Heart right ventricle (tissue), 16 donors: ENCODE results near the gene CELA3B. TPM values are rescaled to one million over a fixed set of nuclear protein-coding genes. Genes with fewer than 3 reads are reported as not detected.

Experiments used
- ATAC-seq, 8 donors: fragments of 200-7000 bp; cut with Tn5 transposase; one replicate each; pipeline ENCODE4 v1.9.1; 2020; ENCODE audit warnings: mild to moderate bottlenecking in 8 of 8, moderate library complexity in 8 of 8, moderate number of reproducible peaks in 1 of 8
- DNase-seq, 2 donors: peaks; one replicate each; pipeline ENCODE4 v3.0.0-alpha.2; 2020
- H3K27ac ChIP-seq, 10 donors: fragments of 200-600 bp; sonication (generic) in 2 of 10; one replicate each; pipeline versions ENCODE4 v1.5.0 to v1.8.0; 2020 to 2022; ENCODE audit warnings: mild to moderate bottlenecking in 3 of 10
- H3K27me3 ChIP-seq, 7 donors: fragments of 200-600 bp; one replicate each; pipeline ENCODE4 v1.8.0; 2021 to 2022; ENCODE audit warnings: mild to moderate bottlenecking in 2 of 7
- H3K36me3 ChIP-seq, 9 donors: fragments of 200-600 bp; sonication (generic) in 1 of 9; one replicate each; pipeline versions ENCODE4 v1.5.0 to v1.8.0; 2020 to 2022; ENCODE audit warnings: mild to moderate bottlenecking in 2 of 9
- H3K4me1 ChIP-seq, 9 donors: fragments of 200-600 bp; sonication (generic) in 1 of 9; one replicate each; pipeline versions ENCODE4 v1.5.0 to v1.8.0; 2020 to 2022; ENCODE audit warnings: mild to moderate bottlenecking in 4 of 9
- H3K4me3 ChIP-seq, 10 donors: fragments of 200-600 bp; sonication (generic) in 2 of 10; one replicate each; pipeline versions ENCODE4 v1.5.0 to v1.8.0; 2020 to 2022; ENCODE audit warnings: mild to moderate bottlenecking in 7 of 10, moderate library complexity in 2 of 10
- H3K9me3 ChIP-seq, 11 donors: fragments of 200-600 bp in 10 of 11; sonication (generic) in 2 of 11; one replicate each; pipeline versions ENCODE4 v1.5.0 to v1.8.0; 2013 to 2022; ENCODE audit warnings: mild to moderate bottlenecking in 2 of 11, control low read depth in 1 of 11, moderate library complexity in 1 of 11
- WGBS, 2 donors: extraction: QIAGEN DNeasy Blood & Tissue Kit; methylation state at CpG; one replicate each; pipeline ENCODE4 v1.1.7; 2013; ENCODE audit warnings: inconsistent platforms in 1 of 2; 5-methylcytosine and 5-hydroxymethylcytosine counted together
- intact Hi-C, 10 donors: fragments of 100-400 bp; cut with DNase I; formaldehyde crosslinking; loops; one replicate each; pipeline versions ENCODE4 v1.11.1 to v1.14.2; 2022
- polyA plus RNA-seq, 2 donors: library from polyadenylated mRNA; stranded (reverse); fragments of 200-250 nt; gene quantifications; one replicate each; pipeline ENCODE4 v1.2.3, GENCODE V29; 2013
- total RNA-seq, 10 donors: library from RNA; stranded (reverse); fragmentation: NEBNext Ultra II Directional in 3 of 10; extraction: Animal tissue kit (Norgen Biotek cat#: 25700) in 3 of 10; gene quantifications; one replicate each; pipeline versions ENCODE4 v1.2.1 to v1.2.4, GENCODE V29; 2021 to 2023
- TF ChIP-seq, protein P1 (sequence below), 9 donors: fragments of 200-600 bp; sonication (generic) in 2 of 9; IDR thresholded peaks; one replicate each; pipeline versions ENCODE4 v1.5.0 to v1.8.0; 2021 to 2022; ENCODE audit warnings: antibody characterized with exemption in 9 of 9, mild to moderate bottlenecking in 5 of 9, moderate library complexity in 1 of 9
- donor health status: Arrhythmogenic right ventricular cardiomyopathy.
- donor health status: ischemic (EF 13 %, LVEDD 7.1; RV severe dilation, severe dysfunction).
- donor health status: healthy with polysubstance abuse.
- donor health status: DM: no; HTN: yes; CAD: no.
- donor health status: DM: no; HTN: no; CAD: no.
- donor health status: ischemic (EF 25% LVEDD 6.9; RV normal size, moderate dysfunction).
- donor health status: ischemic (EF 25% LVEDD 5.7; RV mildly dilated, moderate dysfunction).
- donor health status: healthy.
- donor health status: DM: yes; HTN: yes; CAD: no.
- donor health status: Ischemic cardiomyopathy.
- donor health status: ischemic (EF 35%, LVEDD 5.7; RV mildly dilated, moderate dysfunction).
- donor health status: nonischemic (EF 11% LVEDD 7.7; RV severe dilation, severe dysfunction).
- donor health status: DM: yes; HTN: yes; CAD: no.
- donor health status: PGD.
- donor health status: ischemic (EF 29% LVEDD 5.4; RV normal size, mild dysfunction).
- donor health status: nonischemic (EF 23%, LVEDD 6.1; RV moderate dilation, normal function).

CELA3B gene
- total and polyA plus RNA-seq, 12 donors: 0.13 to 2.5 (median 1.3) TPM; not detected in 4

DNA sequence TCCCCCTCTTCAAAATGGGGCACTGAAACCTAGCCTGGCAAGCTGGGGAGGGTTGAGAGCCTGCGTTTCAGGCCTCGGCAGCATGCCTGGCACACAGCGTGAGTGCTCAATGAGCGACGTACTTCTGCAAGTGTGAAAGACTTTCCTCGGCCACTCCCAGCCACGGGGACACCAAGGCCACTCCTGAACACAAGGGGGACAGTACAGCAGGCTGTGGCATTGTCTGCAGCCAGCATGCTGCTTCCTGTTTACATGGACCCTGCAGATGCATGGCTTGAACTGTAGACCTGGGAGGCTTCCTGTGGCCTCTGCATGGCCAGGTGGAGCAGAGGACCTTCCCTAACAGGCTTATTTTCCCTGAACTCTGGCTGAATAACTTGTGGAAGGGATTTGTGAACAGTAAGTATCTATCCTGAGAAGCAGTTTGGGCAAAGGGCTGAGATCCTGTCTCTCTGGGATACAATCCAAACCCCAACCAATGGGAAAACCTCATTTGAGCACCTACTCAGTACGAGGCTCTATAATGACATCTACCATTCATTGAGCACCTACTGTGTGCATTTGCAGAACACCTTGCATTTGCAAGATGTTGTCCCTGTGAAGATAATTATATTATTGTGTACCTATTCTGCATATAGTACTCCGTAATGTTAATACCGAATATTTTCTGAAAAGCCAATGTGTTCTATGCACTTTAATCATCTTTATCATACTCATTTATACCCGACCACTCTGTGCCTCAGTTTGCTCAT, 29.8 kb upstream of the CELA3B start:
- Histone ChIP-seq H3K27ac (peak overlapping the region in 7 of 10 donors; percentile 16 to 65 (median 47)), H3K4me3 (no peak overlapping the region), H3K36me3 (no peaks in the 10 kb centered on the region), H3K9me3 (no peaks in the 10 kb centered on the region), H3K4me1 (peaks cover 0 to 46% (median 35%) of the 10 kb centered on the region in 9 donors), H3K27me3 (no peaks in the 10 kb centered on the region)
- ATAC-seq (peak; percentile 7 to 71 (median 36)), DNase-seq (peak in 1 of 2 donors; percentile 58)
- 52 to 58% methylated on average over 11 of the region's 11 CpGs for WGBS, 2 donors
- intact Hi-C loops: no loop called here
- TF ChIP-seq, protein P1, sequence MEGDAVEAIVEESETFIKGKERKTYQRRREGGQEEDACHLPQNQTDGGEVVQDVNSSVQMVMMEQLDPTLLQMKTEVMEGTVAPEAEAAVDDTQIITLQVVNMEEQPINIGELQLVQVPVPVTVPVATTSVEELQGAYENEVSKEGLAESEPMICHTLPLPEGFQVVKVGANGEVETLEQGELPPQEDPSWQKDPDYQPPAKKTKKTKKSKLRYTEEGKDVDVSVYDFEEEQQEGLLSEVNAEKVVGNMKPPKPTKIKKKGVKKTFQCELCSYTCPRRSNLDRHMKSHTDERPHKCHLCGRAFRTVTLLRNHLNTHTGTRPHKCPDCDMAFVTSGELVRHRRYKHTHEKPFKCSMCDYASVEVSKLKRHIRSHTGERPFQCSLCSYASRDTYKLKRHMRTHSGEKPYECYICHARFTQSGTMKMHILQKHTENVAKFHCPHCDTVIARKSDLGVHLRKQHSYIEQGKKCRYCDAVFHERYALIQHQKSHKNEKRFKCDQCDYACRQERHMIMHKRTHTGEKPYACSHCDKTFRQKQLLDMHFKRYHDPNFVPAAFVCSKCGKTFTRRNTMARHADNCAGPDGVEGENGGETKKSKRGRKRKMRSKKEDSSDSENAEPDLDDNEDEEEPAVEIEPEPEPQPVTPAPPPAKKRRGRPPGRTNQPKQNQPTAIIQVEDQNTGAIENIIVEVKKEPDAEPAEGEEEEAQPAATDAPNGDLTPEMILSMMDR (IDR thresholded peaks at IDR 0.05): peak in 5 of 9 donors; percentile 15 to 39 (median 22)

DNA sequence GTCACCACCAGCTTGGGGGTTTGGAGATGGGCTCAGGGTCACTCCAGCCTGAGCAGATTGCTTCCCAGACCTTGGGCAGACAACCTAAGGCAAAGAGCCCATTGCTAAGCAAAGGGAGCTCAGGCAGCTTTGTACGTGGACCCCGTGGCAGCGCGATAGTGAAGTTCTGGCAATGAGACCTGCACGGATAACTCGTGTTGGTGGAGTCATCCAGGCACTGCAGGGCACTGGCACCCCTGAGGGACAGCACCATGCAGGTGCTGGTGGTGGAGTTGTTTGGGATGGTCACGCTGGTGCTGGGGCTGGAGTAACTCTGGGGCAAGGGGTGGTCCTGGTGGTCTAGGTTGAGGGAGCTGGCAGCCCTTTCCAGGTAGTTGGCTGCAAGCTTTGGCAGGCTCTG, 26.1 kb upstream of the CELA3B start:
- WGBS, 2 donors: 95 to 96% methylated on average over 7 of the region's 7 CpGs
- Histone ChIP-seq H3K36me3 (no peaks in the 10 kb centered on the region), H3K4me1 (peaks cover 6 to 38% (median 20%) of the 10 kb centered on the region in 9 donors), H3K27me3 (no peaks in the 10 kb centered on the region), H3K27ac (no peak overlapping the region), H3K9me3 (no peaks in the 10 kb centered on the region), H3K4me3 (no peak overlapping the region)
- intact Hi-C loops: no loop called here
- ATAC-seq (no peak), DNase-seq (no peak)
- TF ChIP-seq, protein P1 (IDR thresholded peaks at IDR 0.05): no peak

DNA sequence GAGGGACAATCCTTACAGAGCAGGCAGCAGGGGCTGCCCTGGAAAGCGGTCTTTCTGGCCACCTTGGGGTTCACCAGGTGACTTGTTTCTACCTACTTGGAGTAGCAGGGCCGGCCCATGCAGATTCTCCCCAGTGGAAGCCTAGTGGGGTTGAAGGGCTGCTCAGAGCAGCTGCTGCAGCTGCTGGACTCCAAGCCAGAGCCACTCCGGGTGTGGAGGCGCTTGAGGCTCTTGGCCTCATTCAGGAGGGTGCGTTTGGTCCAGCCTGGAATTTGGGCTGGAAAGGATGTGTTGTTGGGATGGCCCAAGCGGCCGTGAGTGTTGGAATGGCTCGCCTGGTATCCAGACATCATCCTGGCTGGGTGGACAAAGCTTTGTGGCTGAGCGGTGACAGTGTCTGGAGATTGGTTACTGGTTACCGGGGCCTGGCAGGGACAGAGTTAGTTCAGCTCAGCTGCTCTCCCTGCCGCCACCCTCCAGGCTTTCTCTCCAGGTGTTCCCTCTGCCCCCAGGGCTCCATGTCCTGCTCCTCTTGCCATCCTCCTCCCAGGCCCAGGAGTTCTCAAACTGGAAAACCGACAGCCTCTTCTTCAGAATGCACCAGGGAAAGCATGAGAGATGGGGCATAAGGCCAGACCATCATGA, 25.5 kb upstream of the CELA3B start:
- no peak for DNase-seq

More for the DNA sequence above, 25.5 kb upstream of the CELA3B start:
- H3K36me3 ChIP-seq: no peaks in the 10 kb centered on the region
- no peaks in the 10 kb centered on the region for H3K9me3 ChIP-seq
- WGBS, 2 donors: 79 to 92% methylated on average over 12 of the region's 12 CpGs
- ATAC-seq: peak in 3 of 8 donors; percentile 4 to 18 (median 8)
- H3K27me3 ChIP-seq: no peaks in the 10 kb centered on the region
- intact Hi-C loops: no loop called here
- H3K4me1 ChIP-seq: peaks cover 10 to 44% (median 26%) of the 10 kb centered on the region in 9 donors
- H3K4me3 ChIP-seq: no peak overlapping the region
- TF ChIP-seq, protein P1 (IDR thresholded peaks at IDR 0.05): no peak
- peak overlapping the region in 2 of 10 donors; percentile 2 to 11 for H3K27ac ChIP-seq
